Mesendoderm (in vitro differentiated cells): ENCODE results near the gene IRF2.

ENCODE experiments used
- DNase-seq: peaks from one replicate; pipeline ENCODE4 v3.0.0; 2013
- H2AK5ac ChIP-seq: 2 replicates; pipeline ENCODE4 v1.6.1; 2013; ENCODE audit warnings: low read length, inconsistent platforms
- H2BK120ac ChIP-seq: 2 replicates; pipeline ENCODE4 v1.6.1; 2013; ENCODE audit warnings: low read depth, mild to moderate bottlenecking, low read length, moderate library complexity, mixed read lengths
- H2BK15ac ChIP-seq: replicated peaks from 2 replicates; pipeline ENCODE4 v1.6.1; 2013; ENCODE audit warnings: low read depth, mild to moderate bottlenecking, moderate library complexity
- H2BK5ac ChIP-seq: 2 replicates; pipeline ENCODE4 v1.6.1; 2013; ENCODE audit warnings: low read length, inconsistent platforms
- H3K18ac ChIP-seq: 2 replicates; pipeline ENCODE4 v1.6.1; 2013; ENCODE audit warnings: mild to moderate bottlenecking, low read length, mixed read lengths
- H3K23ac ChIP-seq: one replicate; pipeline ENCODE4 v1.6.1; 2013; ENCODE audit warnings: low read length
- H3K27ac ChIP-seq: 2 replicates; pipeline ENCODE4 v1.5.1; 2013; ENCODE audit warnings: low read depth, mild to moderate bottlenecking, inconsistent platforms, low read length, moderate library complexity
- H3K27me3 ChIP-seq: 2 replicates; pipeline ENCODE4 v1.6.1; 2013; ENCODE audit warnings: low read length, control low read depth, mild to moderate bottlenecking, inconsistent platforms; ENCODE audit not compliant: insufficient read depth, poor library complexity
- H3K36me3 ChIP-seq: 2 replicates; pipeline ENCODE4 v1.6.1; 2013; ENCODE audit warnings: low read length, inconsistent platforms; ENCODE audit not compliant: control insufficient read depth, insufficient read depth
- H3K4ac ChIP-seq: one replicate; pipeline ENCODE4 v1.6.1; 2013; ENCODE audit warnings: low read depth, mild to moderate bottlenecking, low read length, moderate library complexity
- H3K4me1 ChIP-seq: 2 replicates; pipeline ENCODE4 v1.6.1; 2013; ENCODE audit warnings: low read depth, low read length, inconsistent platforms; ENCODE audit not compliant: control insufficient read depth
- H3K4me2 ChIP-seq: 2 replicates; pipeline ENCODE4 v1.6.1; 2013; ENCODE audit warnings: low read length
- H3K4me3 ChIP-seq: 2 replicates; pipeline ENCODE4 v1.5.1; 2013; ENCODE audit warnings: mild to moderate bottlenecking, low read length
- H3K56ac ChIP-seq: one replicate; pipeline ENCODE4 v1.6.1; 2013; ENCODE audit warnings: low read length
- H3K79me1 ChIP-seq: 2 replicates; pipeline ENCODE4 v1.6.1; 2013; ENCODE audit warnings: low read length, inconsistent platforms
- H3K79me2 ChIP-seq: 2 replicates; pipeline ENCODE4 v1.6.1; 2013; ENCODE audit warnings: mild to moderate bottlenecking, low read length; ENCODE audit not compliant: control insufficient read depth, insufficient read depth
- H3K9ac ChIP-seq: 2 replicates; pipeline ENCODE4 v1.6.1; 2013; ENCODE audit warnings: low read length, inconsistent platforms
- H4K5ac ChIP-seq: one replicate; pipeline ENCODE4 v1.6.1; 2013; ENCODE audit warnings: low read length
- H4K8ac ChIP-seq: one replicate; pipeline ENCODE4 v1.6.1; 2013; ENCODE audit warnings: low read depth, mild to moderate bottlenecking, control low read depth, low read length, moderate library complexity
- WGBS: extraction: QIAGEN DNeasy Blood & Tissue Kit; methylation state at CpG from one replicate; pipeline ENCODE4 v1.1.7; 2013; ENCODE audit warnings: low lambda C conversion rate, missing lambda C conversion rate; ENCODE audit not compliant: insufficient coverage; ENCODE audit errors: extremely low coverage; 5-methylcytosine and 5-hydroxymethylcytosine counted together

IRF2 gene

DNA sequence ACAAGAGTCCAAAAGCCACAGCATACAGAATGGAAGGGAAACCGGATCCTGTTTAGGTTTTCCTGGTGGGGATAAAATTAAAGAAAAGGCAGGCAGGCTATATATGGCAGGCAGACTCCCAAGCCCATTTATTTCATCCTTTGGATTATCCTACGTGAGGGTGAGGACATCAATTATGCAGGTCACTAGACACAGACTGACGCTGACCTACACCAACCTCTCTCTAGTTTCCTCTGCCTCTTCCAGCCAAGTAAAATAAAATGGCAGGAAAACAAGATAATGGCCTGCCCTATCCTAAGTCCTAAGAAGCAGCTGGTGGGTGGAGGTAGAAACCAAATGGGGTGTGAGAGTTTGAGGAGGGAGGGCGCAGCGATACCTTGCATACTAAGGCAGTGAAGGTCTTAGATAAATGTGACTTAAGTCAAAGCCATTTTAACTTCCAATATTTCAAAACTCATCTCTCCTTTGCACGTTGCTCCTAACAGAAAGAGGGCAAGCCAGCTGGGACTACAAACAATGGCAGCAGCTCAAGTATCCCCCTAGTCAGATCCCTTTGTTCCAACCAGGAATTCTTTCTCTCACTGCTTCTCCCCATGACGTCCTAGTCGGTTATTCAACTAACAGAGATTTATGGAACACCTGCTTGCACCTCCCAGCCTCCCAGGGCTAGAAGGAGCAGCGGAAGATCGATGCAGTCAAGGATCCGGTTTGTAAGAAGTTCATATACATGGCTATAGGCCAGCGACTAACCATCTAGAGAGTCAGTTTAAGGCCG lies 72.8 kb downstream of the IRF2 start:
- Histone ChIP-seq H3K23ac (no peak overlapping the region), H3K56ac (no peak overlapping the region), H4K5ac (no peak overlapping the region), H3K4me3 (no peak overlapping the region), H2BK120ac (no peak overlapping the region), H3K18ac (no peak overlapping the region), H3K79me2 (no peaks in the 10 kb centered on the region), H3K27me3 (no peaks in the 10 kb centered on the region), H3K79me1 (no peaks in the 10 kb centered on the region), H3K4me2 (no peak overlapping the region), H4K8ac (no peak overlapping the region), H2AK5ac (no peak overlapping the region), H3K9ac (no peak overlapping the region), H3K4me1 (peaks cover 3% of the 10 kb centered on the region), H3K27ac (no peak overlapping the region), H2BK5ac (no peak overlapping the region), H3K4ac (no peak overlapping the region), H2BK15ac (no peak overlapping the region), H3K36me3 (no peaks in the 10 kb centered on the region)
- WGBS, result no CpG with 5 or more reads among the region's 13 CpGs
- peak; percentile 50 for DNase-seq

DNA sequence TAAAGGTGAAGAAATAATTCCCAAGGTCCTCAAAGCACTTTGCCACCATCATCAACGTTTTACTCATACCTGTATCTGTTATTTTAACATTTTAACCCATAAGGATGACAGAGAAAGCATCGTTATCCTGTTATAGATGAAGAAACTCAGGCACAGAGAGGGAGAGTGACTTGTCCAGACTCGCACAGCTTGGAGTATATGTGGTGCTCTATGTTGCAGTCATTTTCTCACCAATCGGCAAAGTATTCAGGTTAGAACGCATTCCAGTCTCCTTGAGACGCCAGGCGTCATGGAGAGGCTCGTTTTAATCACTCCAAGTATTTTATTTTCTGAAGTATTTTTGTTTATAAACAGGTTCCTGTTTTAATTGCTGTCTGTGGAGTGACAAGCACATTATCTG lies 73.5 kb downstream of the IRF2 start:
- Histone ChIP-seq H3K27ac (no peak overlapping the region), H3K4me2 (no peak overlapping the region), H3K79me2 (no peaks in the 10 kb centered on the region), H4K8ac (no peak overlapping the region), H3K56ac (no peak overlapping the region), H3K79me1 (no peaks in the 10 kb centered on the region), H3K36me3 (no peaks in the 10 kb centered on the region), H2BK15ac (no peak overlapping the region), H3K18ac (no peak overlapping the region), H2BK120ac (no peak overlapping the region), H4K5ac (no peak overlapping the region), H2AK5ac (no peak overlapping the region), H3K4me1 (peaks cover 3% of the 10 kb centered on the region), H3K9ac (no peak overlapping the region), H3K4me3 (no peak overlapping the region), H3K4ac (no peak overlapping the region), H2BK5ac (no peak overlapping the region), H3K27me3 (no peaks in the 10 kb centered on the region), H3K23ac (no peak overlapping the region)
- no peak for DNase-seq
- no CpG with 5 or more reads among the region's 8 CpGs for WGBS

DNA sequence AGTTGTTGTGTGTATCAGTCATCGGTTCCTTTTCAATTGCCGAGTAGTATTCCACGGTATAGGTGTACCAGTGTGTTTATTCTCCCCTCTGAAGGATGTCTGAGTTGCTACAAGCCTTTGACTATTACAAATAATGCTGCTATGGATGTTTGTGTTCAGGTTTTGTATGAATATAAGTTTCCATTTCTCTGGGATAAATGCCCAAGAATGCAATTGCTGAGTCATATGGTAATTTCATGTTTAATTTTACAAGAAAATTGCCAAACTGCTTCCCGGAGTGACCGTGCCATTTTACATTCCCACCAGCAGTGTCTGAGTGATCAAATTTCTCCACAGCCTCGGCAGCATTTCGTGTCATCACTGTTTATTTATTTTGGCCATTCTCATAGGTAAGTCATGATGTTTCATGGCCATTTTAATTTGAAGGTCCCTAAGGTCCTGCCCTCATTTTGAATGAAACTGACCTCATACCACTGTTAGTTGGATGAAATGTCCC lies 73.9 kb downstream of the IRF2 start:
- no peak overlapping the region for H3K56ac ChIP-seq
- no peak overlapping the region for H3K4me2 ChIP-seq
- peaks cover 3% of the 10 kb centered on the region for H3K4me1 ChIP-seq
- no peak overlapping the region for H4K5ac ChIP-seq
- H3K23ac ChIP-seq, result no peak overlapping the region
- no peak overlapping the region for H3K27ac ChIP-seq
- no peak overlapping the region for H3K9ac ChIP-seq
- H3K18ac ChIP-seq, result no peak overlapping the region
- DNase-seq, result no peak
- H2BK15ac ChIP-seq, result no peak overlapping the region
- no peak overlapping the region for H2BK5ac ChIP-seq
- WGBS, result no CpG with 5 or more reads among the region's 7 CpGs
- H3K27me3 ChIP-seq, result no peaks in the 10 kb centered on the region
- H3K4ac ChIP-seq, result no peak overlapping the region
- H3K36me3 ChIP-seq, result no peaks in the 10 kb centered on the region
- H2BK120ac ChIP-seq, result no peak overlapping the region
- H3K79me1 ChIP-seq, result no peaks in the 10 kb centered on the region
- H3K4me3 ChIP-seq, result no peak overlapping the region
- no peaks in the 10 kb centered on the region for H3K79me2 ChIP-seq
- no peak overlapping the region for H4K8ac ChIP-seq
- H2AK5ac ChIP-seq, result no peak overlapping the region

DNA sequence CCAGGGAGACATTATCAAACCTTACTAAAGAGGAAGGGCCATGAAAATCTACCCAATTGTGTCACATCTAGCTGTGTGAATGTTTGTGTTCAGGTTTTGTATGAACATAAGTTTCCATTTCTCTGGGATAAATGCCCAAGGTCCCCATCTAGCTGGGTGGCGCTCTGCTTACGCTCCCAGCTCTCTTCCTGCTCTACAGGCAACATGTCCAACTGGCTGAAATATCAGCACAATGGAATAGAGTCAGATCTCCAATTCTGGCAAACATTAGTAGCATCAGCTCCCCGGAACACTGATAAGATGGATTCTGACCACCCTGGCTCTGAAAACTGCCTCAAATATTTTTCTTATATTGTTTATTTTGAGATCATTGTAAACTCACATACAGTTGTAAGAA lies 74.8 kb downstream of the IRF2 start:
- Histone ChIP-seq H2BK120ac (no peak overlapping the region), H3K4ac (no peak overlapping the region), H3K4me2 (no peak overlapping the region), H2AK5ac (no peak overlapping the region), H3K56ac (no peak overlapping the region), H3K36me3 (no peaks in the 10 kb centered on the region), H3K79me1 (no peaks in the 10 kb centered on the region), H3K9ac (no peak overlapping the region), H3K4me3 (no peak overlapping the region), H4K8ac (no peak overlapping the region), H3K27me3 (no peaks in the 10 kb centered on the region), H3K27ac (no peak overlapping the region), H2BK5ac (no peak overlapping the region), H3K79me2 (no peaks in the 10 kb centered on the region), H2BK15ac (no peak overlapping the region), H4K5ac (no peak overlapping the region), H3K23ac (no peak overlapping the region), H3K4me1 (peaks cover 3% of the 10 kb centered on the region), H3K18ac (no peak overlapping the region)
- DNase-seq, result no peak
- WGBS, result no CpG with 5 or more reads among the region's 3 CpGs

DNA sequence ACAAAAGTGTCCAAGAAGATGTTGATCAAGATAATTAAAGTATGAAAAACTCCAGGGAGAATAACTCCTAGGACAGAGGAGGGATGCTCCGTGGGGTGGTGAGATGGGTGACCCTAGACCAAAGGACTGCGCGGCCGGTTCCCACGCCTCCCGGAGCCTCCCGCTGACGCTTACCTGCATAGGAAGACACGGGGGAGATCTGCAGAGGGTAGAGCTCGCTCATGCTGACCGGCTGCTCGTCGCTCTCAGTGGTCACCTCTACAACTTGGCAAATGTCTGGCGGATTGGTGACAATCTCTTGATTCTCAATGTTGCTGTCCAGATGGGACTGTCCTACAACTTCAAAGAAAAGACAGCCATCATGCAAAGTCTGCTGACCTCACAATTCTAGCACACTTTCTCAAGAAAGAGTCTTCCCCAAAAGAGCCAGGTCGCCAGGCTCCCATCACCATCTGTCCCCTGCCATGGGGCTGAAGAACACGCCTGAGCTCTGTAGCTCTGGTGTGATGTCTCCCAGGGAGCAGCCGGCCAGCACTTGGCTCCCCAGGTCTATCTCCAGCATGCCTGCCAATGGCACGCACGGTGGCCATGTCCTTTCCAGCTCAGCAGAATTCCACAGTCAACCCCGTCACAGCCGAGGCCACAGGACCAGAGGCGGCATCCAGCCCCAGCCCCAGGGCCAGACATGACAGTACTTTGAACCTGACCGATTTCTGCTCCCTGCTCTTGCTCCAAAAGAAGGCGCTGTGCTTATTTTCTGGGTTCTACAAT lies 75.4 kb downstream of the IRF2 start:
- H2BK5ac ChIP-seq, result no peak overlapping the region
- no peaks in the 10 kb centered on the region for H3K36me3 ChIP-seq
- no peaks in the 10 kb centered on the region for H3K79me2 ChIP-seq
- no peak for DNase-seq
- no peak overlapping the region for H2BK120ac ChIP-seq
- no peak overlapping the region for H2BK15ac ChIP-seq
- H3K79me1 ChIP-seq, result no peaks in the 10 kb centered on the region
- H3K27me3 ChIP-seq, result no peaks in the 10 kb centered on the region
- H4K5ac ChIP-seq, result no peak overlapping the region
- no peak overlapping the region for H3K27ac ChIP-seq
- peaks cover 3% of the 10 kb centered on the region for H3K4me1 ChIP-seq
- H3K18ac ChIP-seq, result no peak overlapping the region
- no peak overlapping the region for H3K9ac ChIP-seq
- H4K8ac ChIP-seq, result no peak overlapping the region
- no peak overlapping the region for H3K4me3 ChIP-seq
- H3K4me2 ChIP-seq, result no peak overlapping the region
- no peak overlapping the region for H3K23ac ChIP-seq
- H3K4ac ChIP-seq, result no peak overlapping the region
- no peak overlapping the region for H3K56ac ChIP-seq
- H2AK5ac ChIP-seq, result no peak overlapping the region
- no CpG with 5 or more reads among the region's 24 CpGs for WGBS
